PC-3 (cell line): ENCODE data around the gene ERP44. TPM values are rescaled to one million over a fixed set of nuclear protein-coding genes. Genes with fewer than 3 reads are reported as not detected.

Experiments used
- ATAC-seq: fragments of 200-7000 bp; cut with Tn5 transposase; 2 replicates; pipeline ENCODE4 v1.9.1; 2020; ENCODE audit warnings: mild to moderate bottlenecking, moderate library complexity
- BruUV-seq: library from RNA; stranded (reverse); fragments of 400-500 nt; replicated peaks from 2 replicates; lab custom pipeline; 2021; lab: Mats Ljungman, UMichigan
- CTCF ChIA-PET: fragments of 300-600 bp; sonication (Branson Sonifier 250); formaldehyde crosslinking; loops from one replicate; lab custom pipeline; 2022; ENCODE audit warnings: antibody characterized with exemption; lab: Charles Lee
- POLR2A ChIA-PET: fragments of 300-600 bp; sonication (Branson Sonifier 250); formaldehyde crosslinking; loops from one replicate; lab custom pipeline; 2022; ENCODE audit warnings: antibody characterized with exemption; ENCODE audit not compliant: unreplicated experiment; lab: Charles Lee
- DNase-seq: peaks from one replicate; pipeline ENCODE4 v3.0.0-alpha.2; 2015
- H2AFZ ChIP-seq: fragments of 300-600 bp; sonication (generic); 2 replicates; pipeline ENCODE4 v1.6.0; 2016; ENCODE audit warnings: antibody characterized with exemption, low read length
- H3F3A ChIP-seq: fragments of 300-600 bp; sonication (generic); one replicate; pipeline ENCODE4 v1.6.0; 2017; ENCODE audit warnings: antibody characterized with exemption, low read length, control low read depth, mild to moderate bottlenecking; ENCODE audit not compliant: unreplicated experiment
- H3K27ac ChIP-seq: fragments of 300-600 bp; sonication (generic); 2 replicates; pipeline ENCODE4 v1.5.1; 2016; ENCODE audit warnings: mild to moderate bottlenecking, low read length
- H3K27me3 ChIP-seq: fragments of 300-600 bp; sonication (generic); 2 replicates; pipeline ENCODE4 v1.6.1; 2016; ENCODE audit warnings: low read length, mixed read lengths
- H3K36me3 ChIP-seq: fragments of 300-600 bp; sonication (generic); 2 replicates; pipeline ENCODE4 v1.6.1; 2016; ENCODE audit warnings: low read depth, mixed run types, low read length, mixed read lengths
- H3K4me1 ChIP-seq: fragments of 300-600 bp; sonication (generic); 2 replicates; pipeline ENCODE4 v1.5.1; 2016; ENCODE audit warnings: low read length; ENCODE audit not compliant: insufficient read depth
- H3K4me2 ChIP-seq: fragments of 300-600 bp; sonication (generic); 2 replicates; pipeline ENCODE4 v1.6.0; 2016; ENCODE audit warnings: low read length
- H3K4me3 ChIP-seq: fragments of 300-600 bp; sonication (generic); 2 replicates; pipeline ENCODE4 v1.5.1; 2016; ENCODE audit warnings: mild to moderate bottlenecking, low read length, mixed read lengths
- H3K79me2 ChIP-seq: fragments of 300-600 bp; sonication (generic); 2 replicates; pipeline ENCODE4 v1.6.1; 2017; ENCODE audit warnings: low read length, mixed read lengths
- H3K9ac ChIP-seq: fragments of 300-600 bp; sonication (generic); 2 replicates; pipeline ENCODE4 v1.6.0; 2016; ENCODE audit warnings: mild to moderate bottlenecking, low read length
- H3K9me2 ChIP-seq: fragments of 300-600 bp; sonication (generic); replicated peaks from 2 replicates; pipeline ENCODE4 v1.6.1; 2016; ENCODE audit warnings: mixed run types, low read length, mixed read lengths
- H3K9me3 ChIP-seq: fragments of 300-600 bp; sonication (generic); 2 replicates; pipeline ENCODE4 v1.6.1; 2016; ENCODE audit warnings: low read length, mixed read lengths
- H4K20me1 ChIP-seq: fragments of 300-600 bp; sonication (generic); 2 replicates; pipeline ENCODE4 v1.6.1; 2016; ENCODE audit warnings: low read length, mixed read lengths
- EZH2 ChIP-seq: fragments of 300-600 bp; sonication (generic); IDR thresholded peaks from one replicate; pipeline ENCODE4 v1.6.1; 2017; ENCODE audit warnings: antibody characterized with exemption, mild to moderate bottlenecking, low read length; ENCODE audit not compliant: unreplicated experiment
- EZH2phosphoT487 ChIP-seq: fragments of 300-600 bp; sonication (generic); IDR thresholded peaks from 2 replicates; pipeline ENCODE4 v1.6.1; 2018; ENCODE audit warnings: mild to moderate bottlenecking, antibody characterized with exemption, low read length, borderline replicate concordance
- intact Hi-C: fragments of 100-400 bp; cut with micrococcal nuclease; formaldehyde crosslinking; loops from 2 replicates; pipeline ENCODE4 v1.9.0; 2023
- total RNA-seq: library from RNA; depleted of rRNA; stranded (reverse); fragments of >200 nt; gene quantifications from 2 replicates; pipeline ENCODE4 v1.2.3, GENCODE V29; 2014
- TF ChIP-seq, protein P1 (sequence below): fragments of 300-600 bp; sonication (generic); conservative IDR thresholded peaks from 2 replicates; pipeline ENCODE4 v1.5.1; 2017; ENCODE audit warnings: antibody characterized with exemption, low read depth, mild to moderate bottlenecking, low read length

Gene ERP44
- total RNA-seq, 1 experiment from 2014 or later = 7.7 TPM

DNA sequence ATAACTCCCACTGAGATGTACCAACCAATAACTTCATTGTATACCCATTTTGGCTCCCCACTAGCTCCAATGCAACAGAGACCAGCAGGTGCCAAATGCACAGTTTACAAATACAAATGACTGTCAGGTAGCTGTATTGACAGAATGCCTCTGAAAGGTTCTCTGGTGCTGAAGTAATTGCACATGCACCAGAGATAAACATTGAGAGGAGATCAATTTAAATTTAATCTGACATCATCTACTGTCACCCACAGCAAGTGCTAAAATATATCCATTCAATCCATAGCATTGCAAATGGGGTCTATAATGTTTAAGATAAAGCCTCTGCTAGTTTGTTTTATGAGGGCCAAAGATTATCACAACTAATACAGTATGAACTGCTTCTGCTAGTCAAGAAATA is 112.2 kb downstream of the ERP44 start:
- CTCF ChIA-PET = no interaction called here
- Histone ChIP-seq H3K36me3 (peaks cover 4% of the 10 kb centered on the region; the same call in 1 of the 2 replicates), H3K4me2 (no peak overlapping the region), H3K27me3 (no peaks in the 10 kb centered on the region), H3K27ac (no peak overlapping the region), H2AFZ (no peak overlapping the region), H3K4me1 (no peaks in the 10 kb centered on the region), H3K9me3 (no peaks in the 10 kb centered on the region), H3K79me2 (no peaks in the 10 kb centered on the region), H3K9ac (no peak overlapping the region), H3K4me3 (no peak overlapping the region), H3F3A (no peaks in the 10 kb centered on the region), H3K9me2 (no peaks in the 10 kb centered on the region), H4K20me1 (no peaks in the 10 kb centered on the region)
- DNase-seq (no peak), ATAC-seq (no peak)
- no TSS peak for BruUV-seq
- POLR2A ChIA-PET = no interaction called here
- TF ChIP-seq EZH2phosphoT487 = no peak
- no peak for TF ChIP-seq EZH2
- TF ChIP-seq, protein P1, sequence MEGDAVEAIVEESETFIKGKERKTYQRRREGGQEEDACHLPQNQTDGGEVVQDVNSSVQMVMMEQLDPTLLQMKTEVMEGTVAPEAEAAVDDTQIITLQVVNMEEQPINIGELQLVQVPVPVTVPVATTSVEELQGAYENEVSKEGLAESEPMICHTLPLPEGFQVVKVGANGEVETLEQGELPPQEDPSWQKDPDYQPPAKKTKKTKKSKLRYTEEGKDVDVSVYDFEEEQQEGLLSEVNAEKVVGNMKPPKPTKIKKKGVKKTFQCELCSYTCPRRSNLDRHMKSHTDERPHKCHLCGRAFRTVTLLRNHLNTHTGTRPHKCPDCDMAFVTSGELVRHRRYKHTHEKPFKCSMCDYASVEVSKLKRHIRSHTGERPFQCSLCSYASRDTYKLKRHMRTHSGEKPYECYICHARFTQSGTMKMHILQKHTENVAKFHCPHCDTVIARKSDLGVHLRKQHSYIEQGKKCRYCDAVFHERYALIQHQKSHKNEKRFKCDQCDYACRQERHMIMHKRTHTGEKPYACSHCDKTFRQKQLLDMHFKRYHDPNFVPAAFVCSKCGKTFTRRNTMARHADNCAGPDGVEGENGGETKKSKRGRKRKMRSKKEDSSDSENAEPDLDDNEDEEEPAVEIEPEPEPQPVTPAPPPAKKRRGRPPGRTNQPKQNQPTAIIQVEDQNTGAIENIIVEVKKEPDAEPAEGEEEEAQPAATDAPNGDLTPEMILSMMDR = no peak
- intact Hi-C loops = no loop called here

GRCh38 chr9:99980598-99980997 is 118.2 kb downstream of the ERP44 start:
- Histone ChIP-seq H3K4me3 (no peak overlapping the region), H4K20me1 (no peaks in the 10 kb centered on the region), H3K36me3 (peaks cover 4% of the 10 kb centered on the region; the same call in 1 of the 2 replicates), H3F3A (no peaks in the 10 kb centered on the region), H3K4me1 (no peaks in the 10 kb centered on the region), H3K9me2 (no peaks in the 10 kb centered on the region), H3K9ac (no peak overlapping the region), H2AFZ (no peak overlapping the region), H3K27me3 (no peaks in the 10 kb centered on the region), H3K9me3 (no peaks in the 10 kb centered on the region), H3K27ac (no peak overlapping the region), H3K4me2 (no peak overlapping the region), H3K79me2 (no peaks in the 10 kb centered on the region)
- ChIA-PET POLR2A (no interaction called here), CTCF (no interaction called here)
- no peak for ATAC-seq
- no TSS peak for BruUV-seq
- DNase-seq = no peak
- intact Hi-C loops = no loop called here
- TF ChIP-seq EZH2 = no peak

- H2AFZ ChIP-seq = no peak overlapping the region
- no TSS peak for BruUV-seq
- no peak overlapping the region for H3K27ac ChIP-seq
- no peaks in the 10 kb centered on the region for H4K20me1 ChIP-seq
- no peaks in the 10 kb centered on the region for H3K4me1 ChIP-seq
- no peak overlapping the region for H3K4me2 ChIP-seq
- TF ChIP-seq EZH2phosphoT487 (no peak), EZH2 (no peak)
- TF ChIP-seq, protein P1 = no peak
- no peaks in the 10 kb centered on the region for H3K9me3 ChIP-seq
- no peaks in the 10 kb centered on the region for H3K79me2 ChIP-seq
- POLR2A ChIA-PET = no interaction called here
- CTCF ChIA-PET = no interaction called here
- ATAC-seq = no peak
- intact Hi-C loops = no loop called here
- no peaks in the 10 kb centered on the region for H3K9me2 ChIP-seq
- no peak overlapping the region for H3K4me3 ChIP-seq
- H3K36me3 ChIP-seq = peaks cover 4% of the 10 kb centered on the region; the same call in 1 of the 2 replicates
- H3K27me3 ChIP-seq = no peaks in the 10 kb centered on the region
- no peaks in the 10 kb centered on the region for H3F3A ChIP-seq
- DNase-seq = no peak
- no peak overlapping the region for H3K9ac ChIP-seq
Measured at GRCh38 chr9:99978221-99978620, 120.6 kb downstream of the ERP44 start.
